ENCODE data around the gene EBF3.
A peak's percentile ranks its signal among the peaks of the same experiment; 100 is the strongest.

The EBF3 gene

GRCh38 chr10:129958629-129959543, 5.2 kb downstream of the EBF3 start:
- H3K4me1 Mint-ChIP-seq, result peaks cover 10% of the 10 kb centered on the region
- ATAC-seq (ENCODE audit: low read depth) (no peak), DNase-seq (ENCODE audit: low spot score in 2 of 2) (no peak)
- no peaks in the 10 kb centered on the region for H3K36me3 Mint-ChIP-seq
- H3K4me3 Mint-ChIP-seq, result no peak overlapping the region
- peaks cover 20% of the 10 kb centered on the region for H3K27me3 Mint-ChIP-seq
- H3K27ac Mint-ChIP-seq, result peak overlapping the region; percentile 58
- H3K9me3 Mint-ChIP-seq, result peaks cover 2% of the 10 kb centered on the region

- Mint-ChIP-seq H3K4me3 (peak overlapping the region; percentile 46), H3K9me3 (peaks cover 2% of the 10 kb centered on the region), H3K27me3 (peaks cover 23% of the 10 kb centered on the region), H3K27ac (peak overlapping the region; percentile 58), H3K4me1 (peaks cover 8% of the 10 kb centered on the region), H3K36me3 (no peaks in the 10 kb centered on the region)
- DNase-seq (ENCODE audit: low spot score in 2 of 2) (no peak), ATAC-seq (ENCODE audit: low read depth) (no peak)
Measured at GRCh38 chr10:129958148-129958628, 5.9 kb downstream of the EBF3 start.

GRCh38 chr10:129956876-129957673, 7.0 kb downstream of the EBF3 start:
- Mint-ChIP-seq H3K4me1 (peaks cover 3% of the 10 kb centered on the region), H3K9me3 (peaks cover 2% of the 10 kb centered on the region), H3K27me3 (peaks cover 18% of the 10 kb centered on the region), H3K27ac (no peak overlapping the region), H3K4me3 (no peak overlapping the region), H3K36me3 (no peaks in the 10 kb centered on the region)
- DNase-seq (ENCODE audit: low spot score in 2 of 2) (no peak), ATAC-seq (ENCODE audit: low read depth) (no peak)

GRCh38 chr10:129956286-129956670, 7.8 kb downstream of the EBF3 start:
- H3K4me1 Mint-ChIP-seq, result peaks cover 3% of the 10 kb centered on the region
- DNase-seq (ENCODE audit: low spot score in 2 of 2) (no peak), ATAC-seq (ENCODE audit: low read depth) (no peak)
- H3K9me3 Mint-ChIP-seq, result peaks cover 2% of the 10 kb centered on the region
- H3K36me3 Mint-ChIP-seq, result no peaks in the 10 kb centered on the region
- H3K4me3 Mint-ChIP-seq, result no peak overlapping the region
- H3K27ac Mint-ChIP-seq, result no peak overlapping the region
- H3K27me3 Mint-ChIP-seq, result peaks cover 14% of the 10 kb centered on the region

- Mint-ChIP-seq H3K4me1 (peaks cover 3% of the 10 kb centered on the region), H3K9me3 (peaks cover 2% of the 10 kb centered on the region), H3K36me3 (no peaks in the 10 kb centered on the region), H3K4me3 (no peak overlapping the region), H3K27ac (no peak overlapping the region), H3K27me3 (peaks cover 13% of the 10 kb centered on the region)
- no peak for DNase-seq (ENCODE audit: low spot score in 2 of 2)
- no peak for ATAC-seq (ENCODE audit: low read depth)
Measured at GRCh38 chr10:129955601-129956285, 8.3 kb downstream of the EBF3 start.

GRCh38 chr10:129954492-129955315, 9.4 kb downstream of the EBF3 start:
- no peak for DNase-seq (ENCODE audit: low spot score in 2 of 2)
- H3K36me3 Mint-ChIP-seq, result no peaks in the 10 kb centered on the region
- peaks cover 2% of the 10 kb centered on the region for H3K9me3 Mint-ChIP-seq
- H3K27ac Mint-ChIP-seq, result no peak overlapping the region
- H3K4me1 Mint-ChIP-seq, result peaks cover 3% of the 10 kb centered on the region
- no peak for ATAC-seq (ENCODE audit: low read depth)
- no peak overlapping the region for H3K4me3 Mint-ChIP-seq
- peaks cover 13% of the 10 kb centered on the region for H3K27me3 Mint-ChIP-seq

- Mint-ChIP-seq H3K27ac (no peak overlapping the region), H3K4me1 (peaks cover 3% of the 10 kb centered on the region), H3K4me3 (no peak overlapping the region), H3K36me3 (no peaks in the 10 kb centered on the region), H3K9me3 (peaks cover 2% of the 10 kb centered on the region), H3K27me3 (peaks cover 15% of the 10 kb centered on the region)
- ATAC-seq (ENCODE audit: low read depth), result no peak
- no peak for DNase-seq (ENCODE audit: low spot score in 2 of 2)
Measured at GRCh38 chr10:129953119-129954051, 10.7 kb downstream of the EBF3 start.

- DNase-seq (ENCODE audit: low spot score in 2 of 2) (no peak), ATAC-seq (ENCODE audit: low read depth) (no peak)
- Mint-ChIP-seq H3K27me3 (peaks cover 13% of the 10 kb centered on the region), H3K36me3 (no peaks in the 10 kb centered on the region), H3K4me3 (no peak overlapping the region), H3K27ac (no peak overlapping the region), H3K4me1 (no peaks in the 10 kb centered on the region), H3K9me3 (peaks cover 2% of the 10 kb centered on the region)
Measured at GRCh38 chr10:129952378-129953118, 11.5 kb downstream of the EBF3 start.

- DNase-seq (ENCODE audit: low spot score in 2 of 2), result no peak
- no peak overlapping the region for H3K27ac Mint-ChIP-seq
- no peak for ATAC-seq (ENCODE audit: low read depth)
- H3K4me3 Mint-ChIP-seq, result no peak overlapping the region
- H3K36me3 Mint-ChIP-seq, result no peaks in the 10 kb centered on the region
- peaks cover 2% of the 10 kb centered on the region for H3K9me3 Mint-ChIP-seq
- H3K27me3 Mint-ChIP-seq, result peaks cover 10% of the 10 kb centered on the region
- no peaks in the 10 kb centered on the region for H3K4me1 Mint-ChIP-seq
Measured at GRCh38 chr10:129951970-129952265, 12.2 kb downstream of the EBF3 start.

GRCh38 chr10:129951101-129951969, 12.7 kb downstream of the EBF3 start:
- ATAC-seq (ENCODE audit: low read depth), result no peak
- no peaks in the 10 kb centered on the region for H3K4me1 Mint-ChIP-seq
- no peak for DNase-seq (ENCODE audit: low spot score in 2 of 2)

GRCh38 chr10:129950676-129951075, 13.4 kb downstream of the EBF3 start:
- H3K36me3 Mint-ChIP-seq, result no peaks in the 10 kb centered on the region
- DNase-seq (ENCODE audit: low spot score in 2 of 2), result no peak
- no peak overlapping the region for H3K27ac Mint-ChIP-seq
- no peak overlapping the region for H3K4me3 Mint-ChIP-seq
- peaks cover 2% of the 10 kb centered on the region for H3K9me3 Mint-ChIP-seq
- peaks cover 10% of the 10 kb centered on the region for H3K27me3 Mint-ChIP-seq
- H3K4me1 Mint-ChIP-seq, result no peaks in the 10 kb centered on the region
- ATAC-seq (ENCODE audit: low read depth), result no peak

More at GRCh38 chr10:129951101-129951969, 12.7 kb downstream of the EBF3 start:
- H3K36me3 Mint-ChIP-seq, result no peaks in the 10 kb centered on the region
- no peak overlapping the region for H3K4me3 Mint-ChIP-seq
- no peak overlapping the region for H3K27ac Mint-ChIP-seq
- peaks cover 10% of the 10 kb centered on the region for H3K27me3 Mint-ChIP-seq
- H3K9me3 Mint-ChIP-seq, result peaks cover 2% of the 10 kb centered on the region

Measured in memory B cell (primary cell).